ENCODE results near the gene CFAP45. TPM values are rescaled to one million over a fixed set of nuclear protein-coding genes. Genes with fewer than 3 reads are reported as not detected.

CFAP45 gene
- total and polyA plus RNA-seq, 9 of the 15 experiments (the other 6 are each of a cell fraction or from before 2014, with no cell fraction given), result 0.65 to 2.4 (median 1.5) TPM

GRCh38 chr1:159945483-159946241 lies 45.7 kb upstream of the CFAP45 start, which contains the start of gene IGSF9 (continued):
- 0 out of 2 replicates have a peak, but pooled peaks have one; percentile 81 for TF ChIP-seq FOXP1 (CRISPR knock-in tag; IDR thresholded peaks at IDR 0.05)
- TF ChIP-seq ELF2 (CRISPR knock-in tag; IDR thresholded peaks at IDR 0.05), result no peak
- TF ChIP-seq MAX (CRISPR knock-in tag; IDR thresholded peaks at IDR 0.05), result peak; percentile 97
- peak; percentile 89; the same call in 1 of the 2 replicates for TF ChIP-seq ETS1 (conservative IDR thresholded peaks at IDR 0.05; ENCODE audit: control insufficient read depth, low read depth, low read length)
- TF ChIP-seq MGA (IDR thresholded peaks at IDR 0.05), result peak; percentile 90
- TF ChIP-seq CHD4 (IDR thresholded peaks at IDR 0.05; ENCODE audit: insufficient read depth, insufficient replicate concordance, low read depth, low read length, poor library complexity, severe bottlenecking), result no peak
- peak; percentile 94 for TF ChIP-seq ZNF143 (CRISPR knock-in tag; IDR thresholded peaks at IDR 0.05)
- no peak for TF ChIP-seq FUS (optimal IDR thresholded peaks at IDR 0.05; ENCODE audit: low read depth, low read length)
- peak; percentile 41 for TF ChIP-seq EGR1 (conservative IDR thresholded peaks at IDR 0.05)
- no peak for TF ChIP-seq ZNF354B (CRISPR knock-in tag; IDR thresholded peaks at IDR 0.05)
- TF ChIP-seq ZNF133 (CRISPR knock-in tag; IDR thresholded peaks at IDR 0.05), result no peak
- TF ChIP-seq PRPF4 (IDR thresholded peaks at IDR 0.05; ENCODE audit: insufficient read depth, low read depth, low read length, poor library complexity, severe bottlenecking), result no peak
- TF ChIP-seq TEAD1 (CRISPR knock-in tag; IDR thresholded peaks at IDR 0.05), result peak in 1 of 2 experiments; percentile 64; a peak in 1 of 4 replicates
- no peak for TF ChIP-seq PHB (CRISPR knock-in tag; IDR thresholded peaks at IDR 0.05)
- TF ChIP-seq TAF9B (IDR thresholded peaks at IDR 0.05; ENCODE audit: partially characterized antibody), result no peak

All from K562 (cell line).